HL-60 (cell line): ENCODE measurements around the gene SAC3D1.

Experiments used
- GABPA ChIP-seq: IDR thresholded peaks from 2 replicates; pipeline ENCODE4 v1.6.1; 2012; ENCODE audit warnings: low read depth
- POLR2AphosphoS5 ChIP-seq: IDR thresholded peaks from 2 replicates; pipeline ENCODE4 v1.6.1; 2012; ENCODE audit warnings: low read depth
- TF ChIP-seq, protein P1 (sequence below): IDR thresholded peaks from one replicate; pipeline ENCODE4 v1.5.1; 2011; ENCODE audit warnings: low read length, control low read depth, inconsistent platforms; ENCODE audit not compliant: insufficient read depth
- TF ChIP-seq, protein P2 (sequence below): IDR thresholded peaks from 2 replicates; pipeline ENCODE4 v1.6.1; 2012; ENCODE audit warnings: low read depth; ENCODE audit not compliant: insufficient replicate concordance

DNA sequence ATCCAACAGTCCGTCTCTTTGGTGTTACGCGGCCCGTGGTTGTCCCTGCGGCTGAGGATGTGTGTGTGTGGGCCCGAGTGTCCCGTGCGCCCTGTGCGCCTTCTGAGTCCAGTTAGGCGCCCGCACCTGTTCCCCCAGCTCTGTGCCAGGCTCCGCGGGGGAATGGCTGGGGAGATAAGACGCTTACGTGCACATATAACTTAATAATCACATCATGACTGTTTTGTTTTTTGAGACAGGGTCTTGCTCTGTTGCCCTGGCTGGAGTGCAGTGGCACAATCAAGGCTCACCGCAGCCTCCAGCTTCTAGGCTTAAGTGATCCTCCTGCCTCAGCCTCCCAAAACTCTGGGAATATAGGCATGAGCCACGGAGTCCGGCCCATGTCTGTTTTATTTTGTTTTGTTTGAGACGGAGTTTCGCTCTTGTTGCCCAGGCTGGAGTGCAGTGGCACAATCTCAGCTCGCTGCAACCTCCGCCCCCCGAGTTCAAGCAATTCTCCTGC, 26.2 kb upstream of the SAC3D1 start:
- TF ChIP-seq, protein P1, sequence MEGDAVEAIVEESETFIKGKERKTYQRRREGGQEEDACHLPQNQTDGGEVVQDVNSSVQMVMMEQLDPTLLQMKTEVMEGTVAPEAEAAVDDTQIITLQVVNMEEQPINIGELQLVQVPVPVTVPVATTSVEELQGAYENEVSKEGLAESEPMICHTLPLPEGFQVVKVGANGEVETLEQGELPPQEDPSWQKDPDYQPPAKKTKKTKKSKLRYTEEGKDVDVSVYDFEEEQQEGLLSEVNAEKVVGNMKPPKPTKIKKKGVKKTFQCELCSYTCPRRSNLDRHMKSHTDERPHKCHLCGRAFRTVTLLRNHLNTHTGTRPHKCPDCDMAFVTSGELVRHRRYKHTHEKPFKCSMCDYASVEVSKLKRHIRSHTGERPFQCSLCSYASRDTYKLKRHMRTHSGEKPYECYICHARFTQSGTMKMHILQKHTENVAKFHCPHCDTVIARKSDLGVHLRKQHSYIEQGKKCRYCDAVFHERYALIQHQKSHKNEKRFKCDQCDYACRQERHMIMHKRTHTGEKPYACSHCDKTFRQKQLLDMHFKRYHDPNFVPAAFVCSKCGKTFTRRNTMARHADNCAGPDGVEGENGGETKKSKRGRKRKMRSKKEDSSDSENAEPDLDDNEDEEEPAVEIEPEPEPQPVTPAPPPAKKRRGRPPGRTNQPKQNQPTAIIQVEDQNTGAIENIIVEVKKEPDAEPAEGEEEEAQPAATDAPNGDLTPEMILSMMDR = no peak
- TF ChIP-seq, protein P2, sequence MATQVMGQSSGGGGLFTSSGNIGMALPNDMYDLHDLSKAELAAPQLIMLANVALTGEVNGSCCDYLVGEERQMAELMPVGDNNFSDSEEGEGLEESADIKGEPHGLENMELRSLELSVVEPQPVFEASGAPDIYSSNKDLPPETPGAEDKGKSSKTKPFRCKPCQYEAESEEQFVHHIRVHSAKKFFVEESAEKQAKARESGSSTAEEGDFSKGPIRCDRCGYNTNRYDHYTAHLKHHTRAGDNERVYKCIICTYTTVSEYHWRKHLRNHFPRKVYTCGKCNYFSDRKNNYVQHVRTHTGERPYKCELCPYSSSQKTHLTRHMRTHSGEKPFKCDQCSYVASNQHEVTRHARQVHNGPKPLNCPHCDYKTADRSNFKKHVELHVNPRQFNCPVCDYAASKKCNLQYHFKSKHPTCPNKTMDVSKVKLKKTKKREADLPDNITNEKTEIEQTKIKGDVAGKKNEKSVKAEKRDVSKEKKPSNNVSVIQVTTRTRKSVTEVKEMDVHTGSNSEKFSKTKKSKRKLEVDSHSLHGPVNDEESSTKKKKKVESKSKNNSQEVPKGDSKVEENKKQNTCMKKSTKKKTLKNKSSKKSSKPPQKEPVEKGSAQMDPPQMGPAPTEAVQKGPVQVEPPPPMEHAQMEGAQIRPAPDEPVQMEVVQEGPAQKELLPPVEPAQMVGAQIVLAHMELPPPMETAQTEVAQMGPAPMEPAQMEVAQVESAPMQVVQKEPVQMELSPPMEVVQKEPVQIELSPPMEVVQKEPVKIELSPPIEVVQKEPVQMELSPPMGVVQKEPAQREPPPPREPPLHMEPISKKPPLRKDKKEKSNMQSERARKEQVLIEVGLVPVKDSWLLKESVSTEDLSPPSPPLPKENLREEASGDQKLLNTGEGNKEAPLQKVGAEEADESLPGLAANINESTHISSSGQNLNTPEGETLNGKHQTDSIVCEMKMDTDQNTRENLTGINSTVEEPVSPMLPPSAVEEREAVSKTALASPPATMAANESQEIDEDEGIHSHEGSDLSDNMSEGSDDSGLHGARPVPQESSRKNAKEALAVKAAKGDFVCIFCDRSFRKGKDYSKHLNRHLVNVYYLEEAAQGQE = no peak
- TF ChIP-seq GABPA (no peak), POLR2AphosphoS5 (no peak)
